HepG2 (cell line): Measurements from ENCODE around the gene WNT10A.

Experiments
- CBX5 ChIP-seq: sonication (generic); formaldehyde crosslinking; IDR thresholded peaks from 2 replicates; pipeline ENCODE4 v1.4.0; 2020; ENCODE audit warnings: missing genetic modification reagents, borderline replicate concordance
- CEBPG ChIP-seq: IDR thresholded peaks from 2 replicates; pipeline ENCODE4 v1.6.1; 2016
- ETS1 ChIP-seq: sonication (generic); formaldehyde crosslinking; IDR thresholded peaks from 2 replicates; pipeline ENCODE4 v1.4.0; 2020; ENCODE audit warnings: missing genetic modification reagents
- RBM22 ChIP-seq: fragments of 200-400 bp; formaldehyde crosslinking; optimal IDR thresholded peaks from 2 replicates; pipeline ENCODE3; 2017; ENCODE audit warnings: mild to moderate bottlenecking, low read length, moderate library complexity
- THYN1 ChIP-seq: sonication (generic); formaldehyde crosslinking; IDR thresholded peaks from 2 replicates; pipeline ENCODE4 v1.8.1; 2023; ENCODE audit warnings: low read depth, mild to moderate bottlenecking, moderate library complexity, missing genetic modification reagents, borderline replicate concordance
- XRCC5 ChIP-seq: fragments of 200-400 bp; formaldehyde crosslinking; optimal IDR thresholded peaks from 2 replicates; pipeline ENCODE3; 2017; ENCODE audit warnings: mild to moderate bottlenecking, low read length
- ZBTB21 ChIP-seq: sonication (generic); formaldehyde crosslinking; IDR thresholded peaks from 2 replicates; pipeline ENCODE4 v1.4.0; 2020; ENCODE audit warnings: missing genetic modification reagents
- ZFX ChIP-seq: sonication (generic); formaldehyde crosslinking; IDR thresholded peaks from 2 replicates; pipeline ENCODE4 v1.4.0; 2020; ENCODE audit warnings: mild to moderate bottlenecking, low read depth, missing genetic modification reagents, moderate library complexity

GRCh38 chr2:218839430-218839829 is 41.2 kb upstream of the WNT10A start:
- TF ChIP-seq THYN1 (CRISPR knock-in tag) (no peak), ZBTB21 (CRISPR knock-in tag) (no peak), XRCC5 (no peak), CEBPG (CRISPR knock-in tag) (no peak), ETS1 (CRISPR knock-in tag) (no peak), ZFX (CRISPR knock-in tag) (no peak), RBM22 (no peak), CBX5 (CRISPR knock-in tag) (no peak)
